Kasumi-1 (cell line): ENCODE data around the gene USP1.

Source experiments
- DNase-seq, 2 experiments: peaks; one replicate each; lab custom pipeline; 2025; lab: John Stamatoyannopoulos, UW

The USP1 gene, protein sequence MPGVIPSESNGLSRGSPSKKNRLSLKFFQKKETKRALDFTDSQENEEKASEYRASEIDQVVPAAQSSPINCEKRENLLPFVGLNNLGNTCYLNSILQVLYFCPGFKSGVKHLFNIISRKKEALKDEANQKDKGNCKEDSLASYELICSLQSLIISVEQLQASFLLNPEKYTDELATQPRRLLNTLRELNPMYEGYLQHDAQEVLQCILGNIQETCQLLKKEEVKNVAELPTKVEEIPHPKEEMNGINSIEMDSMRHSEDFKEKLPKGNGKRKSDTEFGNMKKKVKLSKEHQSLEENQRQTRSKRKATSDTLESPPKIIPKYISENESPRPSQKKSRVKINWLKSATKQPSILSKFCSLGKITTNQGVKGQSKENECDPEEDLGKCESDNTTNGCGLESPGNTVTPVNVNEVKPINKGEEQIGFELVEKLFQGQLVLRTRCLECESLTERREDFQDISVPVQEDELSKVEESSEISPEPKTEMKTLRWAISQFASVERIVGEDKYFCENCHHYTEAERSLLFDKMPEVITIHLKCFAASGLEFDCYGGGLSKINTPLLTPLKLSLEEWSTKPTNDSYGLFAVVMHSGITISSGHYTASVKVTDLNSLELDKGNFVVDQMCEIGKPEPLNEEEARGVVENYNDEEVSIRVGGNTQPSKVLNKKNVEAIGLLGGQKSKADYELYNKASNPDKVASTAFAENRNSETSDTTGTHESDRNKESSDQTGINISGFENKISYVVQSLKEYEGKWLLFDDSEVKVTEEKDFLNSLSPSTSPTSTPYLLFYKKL

DNA sequence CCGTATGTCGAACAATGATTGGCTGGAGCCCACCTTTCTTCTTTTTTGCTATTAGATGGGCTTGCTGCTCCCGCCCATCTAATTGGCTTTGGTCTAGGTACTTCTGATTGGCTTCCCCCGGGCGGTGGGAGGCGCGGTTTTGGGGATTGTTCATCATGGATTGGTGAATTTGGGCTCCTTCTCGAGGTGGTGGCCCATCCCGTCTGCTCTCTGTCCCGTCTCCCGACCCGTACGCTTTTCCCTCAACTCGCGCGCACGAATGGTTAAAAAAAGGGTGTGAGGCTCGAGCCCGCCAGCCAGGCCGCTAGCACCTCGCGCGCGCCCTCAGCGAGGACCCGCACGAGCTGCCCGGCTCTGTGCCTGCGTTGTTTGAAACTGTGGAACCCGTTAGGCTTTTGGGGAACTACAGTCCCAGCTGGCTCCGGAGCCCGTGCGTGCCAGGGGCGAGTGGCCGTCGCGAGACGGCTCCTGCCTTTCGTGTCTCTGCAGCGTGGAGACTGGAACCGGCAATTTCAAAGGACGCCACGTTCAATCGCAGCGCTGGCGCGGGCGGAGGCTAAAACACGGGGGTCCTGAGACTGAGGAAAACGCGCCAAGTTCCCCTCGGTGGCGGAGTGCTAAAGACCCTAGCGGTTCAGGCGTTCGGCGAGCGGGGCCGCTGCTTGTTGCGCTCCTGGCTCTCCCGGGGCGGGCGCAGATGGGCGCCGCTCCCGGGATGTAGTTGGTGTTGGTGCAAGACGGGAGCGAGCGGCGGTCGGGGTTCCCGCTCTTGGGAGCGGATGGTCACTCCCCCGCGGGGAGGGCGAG lies at the start of gene USP1:
Gene USP1, plus strand, starts transcription at position 584 of the 807 bp plus-strand sequence. CDS start 2,819 bp downstream, outside the sequence.
- DNase-seq = peak; percentile 100

GRCh38 chr1:62389531-62389930 lies 47.3 kb upstream of the USP1 start:
- DNase-seq = no peak

DNA sequence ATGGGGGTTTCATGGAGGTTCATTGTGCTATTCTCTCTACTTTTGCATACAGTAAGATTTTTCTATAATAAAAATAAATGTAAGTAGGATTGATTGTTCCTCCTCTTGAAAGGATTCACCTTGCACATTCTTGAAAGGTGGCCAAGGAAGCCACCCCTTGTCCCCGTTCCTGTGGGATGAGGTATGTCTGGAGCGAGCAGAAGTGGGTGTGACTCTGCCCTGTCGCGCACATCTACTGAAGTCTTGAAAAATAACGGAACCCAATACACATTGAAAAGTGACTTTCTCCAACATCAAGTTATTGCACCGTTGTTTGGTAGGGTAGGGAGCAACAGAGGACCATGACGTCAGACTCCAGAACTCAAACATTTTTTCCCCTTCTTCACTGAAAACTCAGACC lies 46.8 kb upstream of the USP1 start:
- no peak for DNase-seq

- DNase-seq = peak in 1 of 2 experiments; percentile 33
These were observed 45.4 kb upstream of the USP1 start for GRCh38 chr1:62391369-62391971.

DNA sequence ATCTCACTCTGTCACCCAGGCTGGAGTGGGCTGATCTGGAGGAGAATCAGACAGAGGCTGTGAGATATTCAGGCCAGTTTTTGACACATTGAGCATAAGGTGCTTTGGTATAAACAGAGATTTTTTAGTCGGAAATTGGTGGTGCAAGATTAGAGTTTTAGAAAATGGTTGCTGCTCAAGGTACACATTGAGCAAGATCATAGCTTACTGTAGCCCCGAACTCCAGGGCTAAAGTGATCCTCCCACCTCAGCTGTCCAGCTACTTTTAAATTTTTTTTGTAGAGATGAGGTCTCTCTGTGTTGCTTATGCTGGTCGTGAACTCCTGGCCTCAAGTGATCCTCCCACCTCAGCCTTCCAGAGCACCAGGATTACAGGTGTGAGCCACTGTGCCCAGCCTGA lies 43.9 kb upstream of the USP1 start:
- no peak for DNase-seq

- DNase-seq = no peak
These were observed 42.2 kb upstream of the USP1 start for GRCh38 chr1:62394646-62395045.

- DNase-seq = no peak
These were observed 41.6 kb upstream of the USP1 start for GRCh38 chr1:62395291-62395690.

DNA sequence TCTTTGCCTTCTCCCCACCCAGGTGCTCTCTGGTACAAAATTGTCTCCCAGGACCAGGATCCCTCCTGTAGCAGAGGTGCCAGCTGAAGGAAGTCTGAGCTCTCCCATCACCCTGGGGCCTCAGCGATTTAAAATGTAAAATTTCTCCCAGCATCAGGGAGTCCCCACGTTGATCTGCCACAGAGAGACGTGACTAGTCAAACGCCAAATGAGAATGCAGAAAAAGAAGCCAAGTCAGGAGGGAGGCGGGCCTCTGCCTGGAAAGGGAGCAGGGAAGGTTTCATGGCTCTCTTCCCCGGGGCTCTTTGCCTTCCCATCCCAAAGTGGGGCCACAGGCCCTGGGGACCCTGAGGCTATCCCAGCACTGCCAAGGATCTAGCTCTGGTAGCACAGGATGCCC lies 40.0 kb upstream of the USP1 start:
- DNase-seq = no peak

- DNase-seq = no peak
These were observed 39.5 kb upstream of the USP1 start for GRCh38 chr1:62397301-62397700.

DNA sequence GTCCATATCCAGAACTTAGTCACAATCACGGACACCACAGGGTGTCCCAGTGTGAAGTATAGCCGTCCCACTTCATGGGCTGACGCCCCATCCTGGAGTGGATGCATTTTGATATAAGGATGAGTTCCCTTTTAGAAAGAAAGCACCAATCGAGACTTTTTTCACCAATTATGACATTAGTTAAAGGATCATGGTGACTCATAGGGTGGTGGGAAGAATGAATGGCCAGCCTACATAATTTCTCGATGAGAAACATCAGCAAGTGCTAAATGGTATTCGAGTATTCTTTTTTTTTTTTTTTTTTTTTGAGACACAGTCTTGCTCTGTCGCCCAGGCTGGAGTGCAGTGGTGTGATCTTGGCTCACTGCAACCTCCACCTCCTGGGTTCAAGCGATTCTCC lies 38.5 kb upstream of the USP1 start:
- DNase-seq = no peak

DNA sequence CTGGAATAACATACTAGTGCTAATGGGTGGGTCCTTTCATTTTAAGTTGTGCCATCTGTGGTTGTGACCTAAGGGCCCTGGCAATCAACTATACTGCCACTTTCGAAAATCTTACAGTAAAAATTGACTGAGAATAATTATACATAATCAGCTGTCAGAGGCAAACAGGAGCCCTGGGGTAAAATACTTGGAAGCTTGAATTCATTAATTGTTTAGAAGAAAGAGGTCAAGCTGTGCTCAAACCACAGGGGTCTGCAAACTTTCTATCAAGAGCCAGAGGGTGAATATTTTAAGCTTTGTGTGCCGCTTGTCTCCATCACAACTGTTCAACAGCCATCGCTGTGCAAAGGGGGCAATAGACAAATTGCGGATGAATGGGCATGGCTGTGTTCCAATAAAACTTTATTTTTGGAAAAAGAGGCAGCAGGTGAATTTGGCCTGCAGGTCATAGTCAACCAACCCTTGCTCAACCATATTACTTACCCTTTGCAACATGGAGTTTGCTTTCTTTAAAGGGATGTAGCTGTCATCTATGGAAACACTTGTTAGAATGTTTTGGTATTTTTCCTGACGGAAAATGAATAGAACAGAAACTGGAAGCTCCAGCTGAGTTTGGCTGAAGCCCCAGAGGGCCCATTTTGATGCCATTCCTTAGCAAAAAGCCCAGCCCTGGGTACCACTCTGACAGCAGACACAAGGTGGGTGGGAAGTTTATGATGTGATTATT lies 35.7 kb upstream of the USP1 start:
- DNase-seq = no peak

- DNase-seq = no peak
These were observed 31.6 kb upstream of the USP1 start for GRCh38 chr1:62405247-62405646.

- DNase-seq = no peak
These were observed 30.3 kb upstream of the USP1 start for GRCh38 chr1:62406576-62406975.

GRCh38 chr1:62407398-62408009 lies 29.3 kb upstream of the USP1 start:
- peak; percentile 63 to 75 for DNase-seq

DNA sequence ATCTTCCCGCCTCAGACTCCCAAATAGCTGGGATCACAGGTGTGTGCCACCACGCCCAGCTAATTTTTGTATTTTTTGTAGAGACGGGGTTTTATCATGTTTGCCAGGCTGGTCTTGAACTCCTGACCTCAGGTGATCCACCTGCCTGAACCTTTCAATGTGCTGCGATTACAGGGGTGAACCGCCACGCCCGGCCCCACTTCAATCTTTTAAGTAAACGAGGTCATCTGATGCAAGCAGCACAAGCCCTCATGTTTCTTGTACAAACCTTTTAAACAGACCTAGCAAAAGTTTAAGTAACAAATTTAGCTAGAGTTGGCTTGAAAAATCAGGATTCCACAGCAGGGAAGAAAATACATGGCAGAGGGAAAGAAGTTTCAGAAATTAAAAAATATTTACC lies 21.2 kb upstream of the USP1 start:
- DNase-seq = no peak

DNA sequence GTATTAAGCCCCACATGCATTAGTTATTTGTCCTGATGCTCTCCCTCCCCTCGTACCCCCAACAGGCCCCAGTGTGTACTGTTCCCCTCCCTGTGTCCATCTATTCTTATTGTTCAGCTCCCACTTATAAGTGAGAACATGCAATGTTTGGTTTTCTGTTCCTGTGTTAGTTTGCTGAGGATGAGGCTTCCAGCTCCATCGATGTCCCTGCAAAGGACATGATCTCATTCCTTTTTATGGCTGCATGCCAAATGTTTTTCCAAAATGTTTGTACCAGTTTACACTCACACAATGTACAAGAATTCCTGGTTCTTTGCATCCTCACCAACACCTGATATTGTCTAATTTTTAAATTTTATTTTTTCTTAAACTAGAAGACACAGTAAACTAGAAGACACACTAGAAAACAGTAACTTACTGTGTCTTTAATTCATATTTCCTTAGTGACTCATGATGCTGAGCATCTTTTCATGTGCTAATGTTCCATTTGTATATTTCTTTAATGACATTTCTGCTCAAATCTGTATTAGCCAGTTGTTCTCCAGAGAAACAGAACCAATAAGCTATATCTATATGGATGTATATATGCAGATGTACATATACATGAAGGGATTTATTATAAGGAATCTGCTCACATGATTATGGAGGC lies 19.4 kb upstream of the USP1 start:
- no peak for DNase-seq

GRCh38 chr1:62420214-62420613 lies 16.6 kb upstream of the USP1 start:
- no peak for DNase-seq

- no peak for DNase-seq
These were observed 13.1 kb upstream of the USP1 start for GRCh38 chr1:62423580-62424242.

DNA sequence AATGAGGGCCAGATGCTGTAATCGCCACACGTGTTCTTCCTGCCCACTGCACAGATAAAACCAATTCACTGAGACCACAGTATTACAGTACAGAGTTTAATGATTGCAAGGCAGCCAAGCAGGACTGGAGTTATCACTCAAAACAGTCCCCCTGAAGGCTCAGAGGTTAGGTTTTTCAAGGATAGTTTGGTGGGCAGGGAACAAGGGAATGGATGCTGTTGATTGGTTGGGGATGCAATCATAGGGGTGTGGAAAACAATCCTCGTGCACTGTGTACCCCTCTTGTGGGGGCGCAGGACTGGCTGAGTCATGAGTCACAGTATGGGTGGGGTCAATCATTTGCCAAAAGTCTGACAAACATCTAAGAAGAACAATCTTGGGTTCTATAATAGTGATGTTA lies 12.4 kb upstream of the USP1 start:
- DNase-seq = no peak

DNA sequence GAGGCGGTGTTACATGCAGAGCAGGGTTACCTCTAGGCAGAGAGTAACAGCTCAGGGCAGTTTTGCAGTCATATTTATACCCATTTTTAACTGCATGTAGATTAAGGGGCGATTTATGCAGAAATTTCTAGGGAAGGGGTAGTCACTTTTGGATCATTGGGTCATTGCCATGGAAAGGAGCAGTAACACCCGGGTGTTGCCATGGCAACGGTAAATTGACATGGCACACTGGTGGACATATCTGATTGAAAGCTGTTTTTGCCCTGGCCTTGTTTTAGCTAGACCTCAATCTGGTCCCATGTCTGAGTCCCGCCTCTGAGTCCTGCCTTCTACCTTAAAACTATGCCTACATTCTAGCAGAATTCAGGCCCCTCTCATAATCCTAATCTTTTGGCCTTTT lies 11.8 kb upstream of the USP1 start:
- DNase-seq = no peak
